ENCODE data around the gene PDILT. TPM values are rescaled to one million over a fixed set of nuclear protein-coding genes. Genes with fewer than 3 reads are reported as not detected.

The PDILT gene
- total RNA-seq, 1 experiment from 2014 or later, result not detected

DNA sequence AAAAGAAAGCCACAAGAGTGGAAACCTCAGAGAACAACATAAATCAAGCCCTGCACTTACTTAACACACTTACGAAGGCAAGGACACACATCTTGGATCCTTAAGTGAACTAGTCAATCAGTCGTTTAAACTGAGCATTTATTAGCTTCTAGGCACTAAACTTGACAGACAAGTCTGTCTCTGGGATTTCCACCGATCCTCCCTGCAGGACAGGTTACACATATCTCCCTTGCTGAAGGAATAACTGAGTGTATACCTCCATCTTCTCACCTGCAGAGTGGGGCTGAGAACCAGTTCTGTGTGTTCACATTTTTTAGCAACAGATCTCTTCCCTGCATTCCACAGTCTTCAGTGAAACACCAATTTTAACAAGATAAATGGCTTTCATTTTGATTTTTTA is 86.1 kb downstream of the PDILT start:
- H3K9me3 Mint-ChIP-seq, result no peaks in the 10 kb centered on the region; a peak in 1 of 5 replicates
- no peak overlapping the region for H3K14ac ChIP-seq (ENCODE audit: insufficient read depth, low read length)

More for the DNA sequence above, 86.1 kb downstream of the PDILT start:
- Mint-ChIP-seq H3K27me3 (ENCODE audit: low read depth) (peaks cover 17% of the 10 kb centered on the region), H3K27ac (no peak overlapping the region), H3K4me3 (no peak overlapping the region), H3K36me3 (ENCODE audit: insufficient read depth in 1 of 3, low read depth in 3 of 3) (no peaks in the 10 kb centered on the region), H3K4me1 (peaks cover 8 to 12% of the 10 kb centered on the region in 2 experiments; a peak in 2 of 4 replicates)
- Histone ChIP-seq H4K8ac (replicated peaks; ENCODE audit: insufficient read length, low read depth, low read length) (no peak overlapping the region), H2BK20ac (ENCODE audit: low read depth, low read length, poor library complexity, severe bottlenecking) (no peak overlapping the region), H3K23me2 (ENCODE audit: insufficient read length, low read depth, low read length, poor library complexity, severe bottlenecking) (no peaks in the 10 kb centered on the region), H3K18ac (ENCODE audit: insufficient read length, low read depth, low read length) (no peak overlapping the region), H3K23ac (ENCODE audit: insufficient read length, low read depth, low read length) (no peak overlapping the region), H3K56ac (ENCODE audit: insufficient read length, low read depth, low read length) (no peak overlapping the region), H2BK5ac (ENCODE audit: insufficient read length, low read length) (no peak overlapping the region), H3K4me2 (ENCODE audit: insufficient read depth, insufficient read length, low read length) (no peak overlapping the region), H4K91ac (ENCODE audit: insufficient read length, low read depth, low read length) (no peak overlapping the region), H2AFZ (ENCODE audit: low read length) (no peak overlapping the region), H3K79me1 (ENCODE audit: insufficient read depth, low read depth, low read length, poor library complexity, severe bottlenecking) (no peaks in the 10 kb centered on the region), H2BK15ac (ENCODE audit: low read depth, low read length) (no peak overlapping the region), H3K27ac (ENCODE audit: insufficient read length, low read depth, low read length) (no peak overlapping the region), H2AK5ac (ENCODE audit: insufficient read length, low read length) (no peak overlapping the region), H3K9ac (ENCODE audit: extremely low read depth, insufficient read length, low read length) (no peak overlapping the region), H3T11ph (ENCODE audit: low read length) (no peak overlapping the region), H4K20me1 (ENCODE audit: control insufficient read depth, insufficient read depth, insufficient read length) (peaks cover 3% of the 10 kb centered on the region), H2BK120ac (ENCODE audit: low read depth, low read length, poor library complexity, severe bottlenecking) (no peak overlapping the region), H3K9me3 (ENCODE audit: control insufficient read depth, low read depth, low read length) (no peaks in the 10 kb centered on the region), H3K4me1 (ENCODE audit: insufficient read depth, low read length) (peaks cover 6% of the 10 kb centered on the region), H3K79me2 (ENCODE audit: insufficient read depth, low read length) (no peaks in the 10 kb centered on the region), H3K4ac (ENCODE audit: low read depth, low read length) (no peak overlapping the region), H4K5ac (ENCODE audit: insufficient read length, low read depth, low read length) (no peak overlapping the region), H3K27me3 (ENCODE audit: insufficient read depth, low read length) (no peaks in the 10 kb centered on the region), H2BK12ac (ENCODE audit: insufficient read length, low read depth, low read length) (no peak overlapping the region)
- WGBS (ENCODE audit: extremely low coverage, insufficient read length, low lambda C conversion rate), result no CpG with 5 or more reads among the region's 3 CpGs
- TF ChIP-seq, protein P1, sequence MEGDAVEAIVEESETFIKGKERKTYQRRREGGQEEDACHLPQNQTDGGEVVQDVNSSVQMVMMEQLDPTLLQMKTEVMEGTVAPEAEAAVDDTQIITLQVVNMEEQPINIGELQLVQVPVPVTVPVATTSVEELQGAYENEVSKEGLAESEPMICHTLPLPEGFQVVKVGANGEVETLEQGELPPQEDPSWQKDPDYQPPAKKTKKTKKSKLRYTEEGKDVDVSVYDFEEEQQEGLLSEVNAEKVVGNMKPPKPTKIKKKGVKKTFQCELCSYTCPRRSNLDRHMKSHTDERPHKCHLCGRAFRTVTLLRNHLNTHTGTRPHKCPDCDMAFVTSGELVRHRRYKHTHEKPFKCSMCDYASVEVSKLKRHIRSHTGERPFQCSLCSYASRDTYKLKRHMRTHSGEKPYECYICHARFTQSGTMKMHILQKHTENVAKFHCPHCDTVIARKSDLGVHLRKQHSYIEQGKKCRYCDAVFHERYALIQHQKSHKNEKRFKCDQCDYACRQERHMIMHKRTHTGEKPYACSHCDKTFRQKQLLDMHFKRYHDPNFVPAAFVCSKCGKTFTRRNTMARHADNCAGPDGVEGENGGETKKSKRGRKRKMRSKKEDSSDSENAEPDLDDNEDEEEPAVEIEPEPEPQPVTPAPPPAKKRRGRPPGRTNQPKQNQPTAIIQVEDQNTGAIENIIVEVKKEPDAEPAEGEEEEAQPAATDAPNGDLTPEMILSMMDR (conservative IDR thresholded peaks at IDR 0.05), result no peak
- no peak for DNase-seq

All from H9 (cell line).